ENCODE results near the gene ZDHHC20.
"Not testable (repeated sequence)": the region's sequence is repeated elsewhere in the genome, so short reads cannot be mapped to it uniquely, and the experiment has no call there.

Gene ZDHHC20

GRCh38 chr13:21395953-21396352 is 63.1 kb downstream of the ZDHHC20 start:
- no peak overlapping the region for H3K4me3 ChIP-seq (ENCODE audit: low read depth, low read length)
- TF ChIP-seq CTCF (IDR thresholded peaks at IDR 0.05; ENCODE audit: control insufficient read depth, extremely low read depth, insufficient read depth), result no peak
- DNase-seq (ENCODE audit: low read depth), result no peak

- no peak for DNase-seq (ENCODE audit: low read depth)
- H3K4me3 ChIP-seq (ENCODE audit: low read depth, low read length), result no peak overlapping the region
- no peak for TF ChIP-seq CTCF (IDR thresholded peaks at IDR 0.05; ENCODE audit: control insufficient read depth, extremely low read depth, insufficient read depth)
These were observed 70.0 kb downstream of the ZDHHC20 start for GRCh38 chr13:21389124-21389523.

GRCh38 chr13:21385710-21386109 is 73.4 kb downstream of the ZDHHC20 start:
- DNase-seq (ENCODE audit: low read depth), result no peak
- no peak overlapping the region for H3K4me3 ChIP-seq (ENCODE audit: low read depth, low read length)
- TF ChIP-seq CTCF (IDR thresholded peaks at IDR 0.05; ENCODE audit: control insufficient read depth, extremely low read depth, insufficient read depth), result no peak

- no peak overlapping the region for H3K4me3 ChIP-seq (ENCODE audit: low read depth, low read length)
- no peak for DNase-seq (ENCODE audit: low read depth)
- TF ChIP-seq CTCF (IDR thresholded peaks at IDR 0.05; ENCODE audit: control insufficient read depth, extremely low read depth, insufficient read depth), result no peak
These were observed 76.0 kb downstream of the ZDHHC20 start for GRCh38 chr13:21383090-21383489.

- H3K4me3 ChIP-seq (ENCODE audit: low read depth, low read length); DNase-seq (ENCODE audit: low read depth): not testable (repeated sequence)
These were observed 81.8 kb downstream of the ZDHHC20 start for GRCh38 chr13:21376998-21377985.

GRCh38 chr13:21372530-21372929 is 86.6 kb downstream of the ZDHHC20 start:
- H3K4me3 ChIP-seq (ENCODE audit: low read depth, low read length), result no peak overlapping the region
- TF ChIP-seq CTCF (IDR thresholded peaks at IDR 0.05; ENCODE audit: control insufficient read depth, extremely low read depth, insufficient read depth), result no peak
- peak; percentile 77 for DNase-seq (ENCODE audit: low read depth)

GRCh38 chr13:21371011-21371410 is 88.1 kb downstream of the ZDHHC20 start:
- DNase-seq (ENCODE audit: low read depth), result no peak
- no peak for TF ChIP-seq CTCF (IDR thresholded peaks at IDR 0.05; ENCODE audit: control insufficient read depth, extremely low read depth, insufficient read depth)
- no peak overlapping the region for H3K4me3 ChIP-seq (ENCODE audit: low read depth, low read length)

Measured in LNCaP clone FGC (cell line).